ENCODE results near the gene SYT6. TPM values are rescaled to one million over a fixed set of nuclear protein-coding genes. Genes with fewer than 3 reads are reported as not detected.

Gene SYT6
- total and polyA plus RNA-seq, 10 of the 15 experiments (the other 5 are each of a cell fraction or from before 2014, with no cell fraction given) = 0.05 to 0.39 TPM; not detected in 8

- no peak for TF ChIP-seq MLLT1 (IDR thresholded peaks at IDR 0.05)
- no peak for TF ChIP-seq RAD21 (IDR thresholded peaks at IDR 0.05; ENCODE audit: insufficient read depth, low read depth, low read length)
- no peak for TF ChIP-seq RELB (IDR thresholded peaks at IDR 0.05; ENCODE audit: low read depth)
- TF ChIP-seq KLF5 (IDR thresholded peaks at IDR 0.05; ENCODE audit: partially characterized antibody) = no peak
- no peak for TF ChIP-seq POU2F2 (IDR thresholded peaks at IDR 0.05; ENCODE audit: borderline replicate concordance, low read depth, low read length)
- no peak for TF ChIP-seq PML (IDR thresholded peaks at IDR 0.05; ENCODE audit: low read length)
- no peak for TF ChIP-seq ZBED1 (IDR thresholded peaks at IDR 0.05; ENCODE audit: borderline replicate concordance)
- no peak for TF ChIP-seq RBBP5 (conservative IDR thresholded peaks at IDR 0.05)
- no peak for TF ChIP-seq CBX3 (IDR thresholded peaks at IDR 0.05; ENCODE audit: borderline replicate concordance, low read depth)
- TF ChIP-seq SMC3 (IDR thresholded peaks at IDR 0.05; ENCODE audit: borderline replicate concordance, low read length) = no peak
- TF ChIP-seq REST (IDR thresholded peaks at IDR 0.05; ENCODE audit: low read depth, low read length) = no peak
- TF ChIP-seq MEF2A (IDR thresholded peaks at IDR 0.05; ENCODE audit: insufficient read depth, low read depth, low read length) = no peak
- TF ChIP-seq TAF1 (IDR thresholded peaks at IDR 0.05; ENCODE audit: borderline replicate concordance, low read depth, low read length) = no peak
- BruUV-seq (replicated peaks) = no TSS peak
- Histone ChIP-seq H4K20me1 (ENCODE audit: control insufficient read depth, insufficient read depth) (no peaks in the 10 kb centered on the region), H3K4me1 (ENCODE audit: control insufficient read depth, insufficient read depth, low read length) (no peaks in the 10 kb centered on the region), H3K9ac (ENCODE audit: control insufficient read depth, insufficient read depth, low read length) (no peak overlapping the region), H3K4me3 (no peak overlapping the region), H2AFZ (ENCODE audit: control insufficient read depth, low read depth, low read length) (no peak overlapping the region), H3K4me2 (ENCODE audit: control insufficient read depth, insufficient read depth) (no peak overlapping the region), H3K27me3 (replicated peaks in 1 of 2; ENCODE audit: control insufficient read depth in 2 of 2, insufficient read depth in 2 of 2, low read length in 1 of 2) (no peaks in the 10 kb centered on the region; a peak in 2 of 4 replicates), H3K36me3 (ENCODE audit: control insufficient read depth in 2 of 2, insufficient read depth in 2 of 2, low read length in 1 of 2) (no peaks in the 10 kb centered on the region), H3K79me2 (ENCODE audit: control insufficient read depth, insufficient read depth, low read length) (no peaks in the 10 kb centered on the region), H3K27ac (ENCODE audit: control insufficient read depth, insufficient read depth) (no peak overlapping the region), H3K9me3 (replicated peaks; ENCODE audit: control insufficient read depth, insufficient read depth, low read length) (no peaks in the 10 kb centered on the region)
- DNase-seq (ENCODE audit: low read depth, low spot score) (no peak), ATAC-seq (no peak), FAIRE-seq (no peak)
- ChIA-PET CTCF (no interaction called here), POLR2A (no interaction called here), SMC1A (ENCODE audit: uncharacterized antibody, unreplicated experiment) (interaction anchor here (0.6 to 1.2 kb wide), 3 partner anchors 23 to 164 kb away, joined by 3 read pairs; no protein-coding TSS in a partner anchor), RAD21 (ENCODE audit: unreplicated experiment) (interaction anchor here (0.6 to 1.0 kb wide), 2 partner anchors 168 to 181 kb away, joined by 3 read pairs; no protein-coding TSS in a partner anchor)
- 61% methylated on average over 2 of the region's 2 CpGs for WGBS (ENCODE audit: insufficient coverage, insufficient replicate concordance, low lambda C conversion rate, missing lambda C conversion rate)
- in situ Hi-C loops (cut with MboI) (no loop called here), intact Hi-C loops (cut with micrococcal nuclease; ENCODE audit: unreplicated experiment) (loop anchor here (10.0 kb wide), 1 partner anchor 183 kb away; no protein-coding TSS in a partner anchor)
Observed at GRCh38 chr1:114102136-114102535, 51.5 kb downstream of the SYT6 start.

All from GM12878 (cell line).